ENCODE measurements around the gene ENPEP. TPM values are rescaled to one million over a fixed set of nuclear protein-coding genes. Genes with fewer than 3 reads are reported as not detected.

ENPEP gene
- total RNA-seq, 1 donor from 2014 or later = 15.3 TPM

DNA sequence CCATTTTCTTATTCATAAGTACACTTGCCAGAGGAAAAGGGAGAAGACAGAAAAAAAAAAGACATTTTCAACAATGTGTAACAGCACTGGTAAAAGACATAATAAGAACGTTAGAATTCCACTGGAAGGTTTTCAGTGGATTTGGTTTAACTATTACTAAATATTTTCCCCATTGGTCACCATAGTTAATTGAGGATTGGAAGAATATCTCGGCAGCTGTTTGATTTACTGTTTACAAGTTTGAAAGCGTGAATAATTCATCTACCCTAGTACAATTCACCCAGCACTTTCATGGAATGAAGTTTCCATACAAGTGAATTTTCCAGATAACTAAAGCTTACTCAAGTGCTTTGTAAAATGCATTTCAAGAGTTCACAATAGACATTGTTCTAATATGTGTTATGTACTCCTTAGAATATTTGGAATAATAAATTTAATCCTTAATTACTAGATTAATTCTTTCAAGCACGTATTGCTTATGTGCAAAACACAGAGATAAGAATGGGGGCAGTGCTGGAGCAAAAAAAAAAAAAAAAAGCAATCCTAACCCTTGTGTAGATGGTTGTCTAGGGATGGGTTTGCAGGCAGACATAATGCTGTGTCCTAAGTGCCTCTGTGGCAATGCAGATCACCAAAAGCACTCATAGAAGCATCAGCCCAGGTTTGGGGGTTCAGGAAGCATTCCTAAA, 57.1 kb downstream of the ENPEP start:
- TF ChIP-seq, protein P1, sequence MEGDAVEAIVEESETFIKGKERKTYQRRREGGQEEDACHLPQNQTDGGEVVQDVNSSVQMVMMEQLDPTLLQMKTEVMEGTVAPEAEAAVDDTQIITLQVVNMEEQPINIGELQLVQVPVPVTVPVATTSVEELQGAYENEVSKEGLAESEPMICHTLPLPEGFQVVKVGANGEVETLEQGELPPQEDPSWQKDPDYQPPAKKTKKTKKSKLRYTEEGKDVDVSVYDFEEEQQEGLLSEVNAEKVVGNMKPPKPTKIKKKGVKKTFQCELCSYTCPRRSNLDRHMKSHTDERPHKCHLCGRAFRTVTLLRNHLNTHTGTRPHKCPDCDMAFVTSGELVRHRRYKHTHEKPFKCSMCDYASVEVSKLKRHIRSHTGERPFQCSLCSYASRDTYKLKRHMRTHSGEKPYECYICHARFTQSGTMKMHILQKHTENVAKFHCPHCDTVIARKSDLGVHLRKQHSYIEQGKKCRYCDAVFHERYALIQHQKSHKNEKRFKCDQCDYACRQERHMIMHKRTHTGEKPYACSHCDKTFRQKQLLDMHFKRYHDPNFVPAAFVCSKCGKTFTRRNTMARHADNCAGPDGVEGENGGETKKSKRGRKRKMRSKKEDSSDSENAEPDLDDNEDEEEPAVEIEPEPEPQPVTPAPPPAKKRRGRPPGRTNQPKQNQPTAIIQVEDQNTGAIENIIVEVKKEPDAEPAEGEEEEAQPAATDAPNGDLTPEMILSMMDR (IDR thresholded peaks at IDR 0.05; ENCODE audit: unreplicated experiment) = no peak
- H3K27me3 Mint-ChIP-seq (ENCODE audit: low read depth) = no peaks in the 10 kb centered on the region
- no peak overlapping the region for H3K4me3 Mint-ChIP-seq
- H3K4me1 Mint-ChIP-seq = no peaks in the 10 kb centered on the region
- peaks cover 28% of the 10 kb centered on the region for H3K36me3 Mint-ChIP-seq
- no peak overlapping the region for H3K27ac Mint-ChIP-seq
- peaks cover 18% of the 10 kb centered on the region for H3K9me3 Mint-ChIP-seq
- no peak for DNase-seq (ENCODE audit: low spot score in 2 of 2, unreplicated experiment in 2 of 2)

- Mint-ChIP-seq H3K36me3 (peaks cover 31% of the 10 kb centered on the region), H3K4me1 (no peaks in the 10 kb centered on the region), H3K4me3 (no peak overlapping the region), H3K27ac (no peak overlapping the region), H3K27me3 (ENCODE audit: low read depth) (no peaks in the 10 kb centered on the region), H3K9me3 (peaks cover 23% of the 10 kb centered on the region)
- no peak for DNase-seq (ENCODE audit: low spot score in 2 of 2, unreplicated experiment in 2 of 2)
- TF ChIP-seq, protein P1 (IDR thresholded peaks at IDR 0.05; ENCODE audit: unreplicated experiment) = no peak
These were observed 57.6 kb downstream of the ENPEP start for GRCh38 chr4:110533590-110533910.

DNA sequence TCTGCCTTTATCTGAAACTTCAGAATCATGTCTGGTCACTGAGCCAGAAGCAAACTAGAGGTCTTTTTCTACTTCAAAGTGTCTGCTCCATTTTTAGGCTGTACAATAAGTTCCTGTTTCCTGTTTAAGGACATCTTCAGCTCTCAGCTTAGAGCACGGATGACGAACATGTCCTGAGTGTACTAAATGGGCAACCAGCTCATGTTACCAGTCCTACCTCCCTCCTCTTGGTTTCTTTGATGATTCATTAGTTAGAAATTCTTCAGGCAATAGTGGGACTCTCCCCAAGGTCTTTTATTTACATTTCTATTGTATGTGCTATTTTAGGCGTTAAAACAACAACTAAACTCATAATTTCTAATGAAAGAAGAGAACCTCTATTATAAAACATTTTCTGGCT, 58.0 kb downstream of the ENPEP start:
- Mint-ChIP-seq H3K9me3 (peaks cover 27% of the 10 kb centered on the region), H3K4me3 (no peak overlapping the region), H3K4me1 (no peaks in the 10 kb centered on the region), H3K36me3 (peaks cover 33% of the 10 kb centered on the region), H3K27ac (no peak overlapping the region), H3K27me3 (ENCODE audit: low read depth) (no peaks in the 10 kb centered on the region)
- no peak for DNase-seq (ENCODE audit: low spot score in 2 of 2, unreplicated experiment in 2 of 2)
- TF ChIP-seq, protein P1 (IDR thresholded peaks at IDR 0.05; ENCODE audit: unreplicated experiment) = no peak

DNA sequence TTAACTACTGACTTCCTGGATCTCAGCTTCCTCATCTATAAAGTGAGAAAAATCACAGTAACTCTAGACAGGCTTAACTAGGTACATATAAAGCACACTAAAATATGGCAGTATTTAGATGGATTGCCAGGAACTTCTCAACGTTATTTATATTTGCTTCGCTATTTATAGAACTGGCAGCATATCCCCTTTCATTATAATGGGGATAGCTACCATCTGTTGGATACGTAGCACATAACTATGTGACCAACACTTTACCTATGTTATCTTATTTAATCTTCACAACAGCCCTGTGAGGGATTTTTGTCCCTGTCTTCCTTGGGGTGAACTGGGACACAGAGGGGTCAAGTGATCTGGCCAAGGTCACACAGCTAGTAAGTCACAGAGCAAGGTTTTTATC, 64.6 kb downstream of the ENPEP start:
- H3K4me1 Mint-ChIP-seq = no peaks in the 10 kb centered on the region
- DNase-seq (ENCODE audit: low spot score in 2 of 2, unreplicated experiment in 2 of 2) = no peak
- H3K27me3 Mint-ChIP-seq (ENCODE audit: low read depth) = no peaks in the 10 kb centered on the region
- H3K4me3 Mint-ChIP-seq = no peak overlapping the region
- H3K27ac Mint-ChIP-seq = no peak overlapping the region
- peaks cover 30% of the 10 kb centered on the region for H3K36me3 Mint-ChIP-seq
- peaks cover 23% of the 10 kb centered on the region for H3K9me3 Mint-ChIP-seq
- TF ChIP-seq, protein P1 (IDR thresholded peaks at IDR 0.05; ENCODE audit: unreplicated experiment) = no peak

- H3K36me3 Mint-ChIP-seq = peaks cover 31% of the 10 kb centered on the region
- H3K27ac Mint-ChIP-seq = no peak overlapping the region
- no peak overlapping the region for H3K4me3 Mint-ChIP-seq
- no peaks in the 10 kb centered on the region for H3K27me3 Mint-ChIP-seq (ENCODE audit: low read depth)
- H3K4me1 Mint-ChIP-seq = no peaks in the 10 kb centered on the region
- peaks cover 23% of the 10 kb centered on the region for H3K9me3 Mint-ChIP-seq
- TF ChIP-seq, protein P1 (IDR thresholded peaks at IDR 0.05; ENCODE audit: unreplicated experiment) = no peak
- no peak for DNase-seq (ENCODE audit: low spot score in 2 of 2, unreplicated experiment in 2 of 2)
These were observed 65.1 kb downstream of the ENPEP start for GRCh38 chr4:110540982-110541451.
